ENCODE measurements around the gene WNT10A.

The WNT10A gene

DNA sequence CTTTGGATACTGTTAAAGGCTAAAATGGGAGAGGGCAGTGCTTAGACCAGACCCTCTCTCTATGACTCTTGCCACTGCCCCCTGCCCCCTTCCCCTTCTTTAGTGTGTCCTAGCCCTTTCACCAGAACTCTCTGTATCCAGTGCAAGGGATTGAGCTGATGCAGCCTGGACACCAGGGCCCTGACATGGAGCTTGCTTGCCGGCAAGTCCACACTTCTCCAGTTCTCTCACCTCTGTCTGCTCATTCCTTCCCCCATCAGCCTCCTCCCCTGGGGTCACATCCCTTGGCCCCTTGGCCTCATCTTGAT lies 22.6 kb upstream of the WNT10A start:
- no peak for DNase-seq

DNA sequence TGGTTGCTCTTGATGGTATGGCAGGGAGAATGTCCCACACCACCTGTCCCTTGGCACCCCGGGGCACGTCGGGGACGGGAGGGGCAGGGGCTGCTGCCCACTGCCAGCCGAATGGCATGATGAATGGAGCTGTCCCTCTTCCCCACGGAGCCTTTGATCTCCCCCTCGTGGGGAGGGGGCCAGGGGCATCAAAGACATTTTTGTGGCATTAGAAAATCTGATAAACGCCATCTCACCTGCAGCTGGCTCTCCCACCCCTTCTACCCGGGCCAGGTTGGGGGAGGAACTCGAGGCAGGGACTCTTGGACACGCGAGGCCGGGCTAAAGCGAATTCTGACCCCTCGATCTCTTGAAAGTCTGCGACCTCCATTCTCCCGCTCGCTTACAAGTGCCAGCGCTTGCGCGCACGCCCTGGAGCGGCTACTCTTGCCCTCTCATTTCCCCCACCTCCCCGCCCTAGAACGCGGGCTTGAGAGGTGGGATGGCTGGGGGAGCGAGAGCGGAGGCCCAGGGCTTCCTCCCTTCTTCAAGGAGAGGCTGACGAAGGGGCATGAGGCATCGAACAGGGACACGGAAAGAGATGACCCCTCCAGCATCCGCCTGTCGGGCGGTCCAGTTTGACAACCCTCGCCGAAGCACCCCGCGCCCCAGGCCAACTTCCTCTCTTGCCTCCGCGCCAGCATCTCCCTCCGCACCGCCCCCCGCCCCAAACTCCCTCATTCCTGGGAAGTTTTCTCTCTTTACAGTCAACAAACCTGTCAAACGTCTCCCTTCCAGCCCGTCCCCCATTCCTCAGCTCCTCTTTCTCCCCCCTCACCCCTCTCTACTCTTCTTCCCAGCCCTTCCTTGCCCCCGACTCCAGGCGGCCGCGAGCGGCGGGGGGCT lies 21.7 kb upstream of the WNT10A start:
- DNase-seq: no peak

DNA sequence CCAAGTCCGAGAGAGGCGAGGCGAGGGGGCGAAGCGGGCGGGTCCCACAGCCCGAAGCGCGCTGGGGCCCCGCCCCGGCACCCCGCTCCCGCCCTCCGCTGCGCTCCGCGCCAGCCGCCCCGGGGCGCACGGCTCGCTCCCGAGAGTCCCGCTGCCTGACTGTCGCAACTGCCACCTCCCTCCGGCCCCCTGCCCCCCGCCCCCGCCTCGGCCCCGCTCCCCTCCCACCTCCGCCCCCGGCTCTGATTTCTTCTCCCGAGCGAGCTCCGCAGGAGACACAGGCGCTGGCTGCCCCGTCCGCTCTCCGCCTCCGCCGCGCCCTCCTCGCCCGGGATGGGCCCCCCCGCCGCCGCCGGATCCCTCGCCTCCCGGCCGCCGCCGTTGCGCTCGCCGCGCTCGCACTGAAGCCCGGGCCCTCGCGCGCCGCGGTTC lies 21.1 kb upstream of the WNT10A start, which contains the start of gene WNT6:
Gene WNT6, plus strand, starts transcription at position 250 of the 432 bp plus-strand sequence. CDS start 233 bp downstream, outside the sequence.
- DNase-seq: no peak

DNA sequence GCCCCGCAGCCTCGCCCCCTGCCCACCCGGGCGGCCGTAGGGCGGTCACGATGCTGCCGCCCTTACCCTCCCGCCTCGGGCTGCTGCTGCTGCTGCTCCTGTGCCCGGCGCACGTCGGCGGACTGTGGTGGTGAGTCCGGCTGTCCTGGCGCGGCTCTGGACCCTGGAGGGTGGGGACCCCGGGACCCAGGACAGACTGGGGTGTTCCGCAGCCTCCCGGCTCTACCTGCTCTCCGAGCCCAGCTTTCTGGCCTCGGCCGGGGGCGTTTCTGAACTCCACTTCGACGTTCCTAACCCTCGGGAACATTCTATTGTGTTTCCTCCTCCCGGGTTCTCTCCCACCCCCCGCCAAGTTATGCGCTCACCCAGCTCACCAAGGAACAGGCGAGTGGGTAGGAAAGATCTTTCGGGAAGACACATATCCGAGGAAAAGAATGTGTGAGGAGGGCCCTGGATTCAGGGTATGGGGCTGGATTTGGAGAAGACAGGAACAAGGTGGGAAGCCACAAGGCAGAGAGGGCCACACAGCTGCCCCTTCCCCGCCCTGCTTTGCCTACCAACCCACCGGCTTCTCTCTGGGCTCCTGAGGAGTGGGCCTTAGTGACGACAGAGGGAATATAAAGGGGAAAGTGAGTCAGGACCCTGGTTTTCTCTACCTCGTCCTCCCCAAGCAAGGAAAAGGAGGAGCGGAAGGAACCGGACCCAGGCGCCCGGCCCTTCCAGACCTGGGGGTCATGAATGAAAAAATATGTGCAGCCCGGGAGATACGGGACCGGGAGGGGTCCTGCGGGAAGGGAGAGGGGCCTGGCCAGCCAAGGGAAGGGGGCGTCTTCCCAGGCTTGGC lies 20.4 kb upstream of the WNT10A start:
- DNase-seq: no peak

DNA sequence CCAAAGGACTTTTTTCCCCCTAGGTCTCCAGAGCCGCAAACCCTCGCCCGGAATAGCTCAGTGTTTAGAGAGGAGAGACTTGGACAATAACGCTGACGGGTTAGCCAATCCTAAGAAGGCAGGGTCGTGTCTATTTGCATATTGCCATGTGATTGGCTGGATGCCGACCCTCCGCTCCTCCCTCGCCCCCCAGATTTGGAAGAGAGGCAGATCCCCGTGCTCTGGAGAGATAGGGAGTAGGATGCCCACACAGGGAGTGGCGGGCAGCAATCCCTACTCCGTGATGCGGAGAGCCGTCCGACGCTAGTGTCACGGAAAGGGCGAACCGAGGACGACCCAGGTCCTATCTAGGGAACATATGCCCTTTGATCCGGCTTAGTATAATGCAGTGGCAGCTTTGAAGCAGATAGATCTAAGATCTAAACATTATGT lies 19.7 kb upstream of the WNT10A start:
- no peak for DNase-seq

DNA sequence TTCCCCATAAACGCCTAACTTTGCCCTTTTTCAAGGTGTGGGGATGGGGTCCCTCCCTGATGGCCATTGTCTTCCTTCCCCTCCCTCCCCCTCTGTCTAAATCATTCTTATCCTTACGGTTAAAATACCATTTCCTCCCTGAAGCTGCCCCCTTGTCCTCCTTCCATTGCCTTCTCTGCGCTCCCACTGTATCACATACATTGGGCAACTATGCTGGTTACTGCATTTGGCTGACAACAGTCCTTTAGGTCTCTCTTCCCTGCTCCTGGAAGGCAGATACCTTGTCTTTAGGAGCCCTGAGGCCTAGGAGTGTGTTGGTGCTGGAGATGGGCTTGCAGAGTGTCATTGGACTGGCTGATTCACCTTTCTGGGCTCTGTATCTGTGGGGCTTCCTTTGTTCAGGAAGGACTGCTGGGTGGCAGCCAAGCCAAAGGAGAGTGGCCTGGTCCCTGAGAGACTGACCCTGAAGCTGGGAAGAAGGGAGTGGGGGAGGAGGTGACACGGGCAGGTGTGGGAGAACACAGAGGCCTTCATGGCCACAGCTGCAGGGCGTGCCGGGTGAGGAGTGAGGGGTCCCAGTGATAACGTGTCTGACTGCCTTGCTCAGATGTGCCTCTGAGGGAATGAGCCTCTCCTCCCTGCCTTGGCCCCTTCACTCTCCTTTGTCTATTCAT lies 18.9 kb upstream of the WNT10A start:
- DNase-seq: no peak

DNA sequence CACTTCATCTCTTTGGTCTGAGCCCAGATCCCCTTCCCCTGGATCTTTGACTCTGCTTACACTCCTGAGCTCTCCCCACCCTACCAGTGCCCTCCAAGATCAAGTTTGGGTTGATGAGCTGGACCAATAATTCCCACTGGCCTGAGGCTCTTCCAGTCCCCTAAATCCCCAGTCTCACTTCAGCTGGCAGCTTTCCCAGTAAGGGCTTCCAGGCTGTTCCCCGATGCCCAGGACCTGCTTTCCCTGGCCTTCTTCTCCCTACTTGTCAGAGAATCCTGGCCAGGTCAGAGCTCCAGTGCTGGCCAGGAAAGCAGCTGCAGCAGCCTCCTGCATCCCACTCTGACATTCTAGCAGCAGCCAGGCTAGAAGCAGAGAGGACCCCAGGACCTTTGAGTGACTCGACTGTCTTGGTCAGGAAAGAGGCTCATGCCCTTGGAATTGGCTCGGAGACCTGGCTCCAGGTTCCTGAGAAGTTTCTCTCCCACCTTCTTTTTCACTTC lies 17.6 kb upstream of the WNT10A start:
- no peak for DNase-seq

DNA sequence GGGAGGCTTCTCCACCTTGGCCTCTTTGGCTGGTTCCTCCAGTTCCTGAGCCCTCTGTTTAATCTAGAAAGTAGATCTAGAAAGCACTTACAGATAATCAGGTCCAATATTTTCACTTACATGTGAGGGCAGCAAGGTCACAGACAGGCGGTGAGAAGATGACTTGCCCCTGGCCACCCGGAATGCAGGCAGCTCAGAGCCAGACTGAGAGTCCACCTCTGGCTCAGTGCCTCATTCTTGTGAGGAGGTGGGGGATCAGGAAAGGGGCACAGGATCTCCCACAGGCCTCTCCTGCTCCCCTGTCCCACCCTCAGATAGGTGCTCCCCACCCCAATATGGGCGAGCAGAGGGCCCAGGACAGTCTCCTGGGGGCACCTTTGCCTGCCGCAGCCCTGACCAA lies 15.3 kb upstream of the WNT10A start:
- no peak for DNase-seq

DNA sequence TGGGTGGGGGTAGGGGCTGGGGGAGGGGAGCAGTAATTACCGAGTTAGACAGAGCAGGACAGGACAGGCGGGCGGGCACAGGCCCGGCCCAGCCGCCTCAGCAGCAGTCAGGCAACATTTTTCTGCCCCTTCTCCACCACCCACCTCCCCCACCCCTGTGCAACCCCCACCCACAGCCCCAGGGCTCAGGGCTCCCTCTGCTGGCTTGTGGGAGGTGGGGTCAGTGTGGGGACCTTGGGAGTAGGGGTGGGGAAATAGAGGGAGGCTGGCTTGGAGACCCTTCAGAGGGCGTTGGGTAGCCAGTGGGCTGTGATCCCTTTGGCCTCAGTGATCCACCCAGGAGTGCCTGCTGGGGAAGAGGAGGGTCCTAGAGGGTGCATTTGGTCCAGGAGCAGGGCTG lies 14.7 kb upstream of the WNT10A start:
- no peak for DNase-seq

DNA sequence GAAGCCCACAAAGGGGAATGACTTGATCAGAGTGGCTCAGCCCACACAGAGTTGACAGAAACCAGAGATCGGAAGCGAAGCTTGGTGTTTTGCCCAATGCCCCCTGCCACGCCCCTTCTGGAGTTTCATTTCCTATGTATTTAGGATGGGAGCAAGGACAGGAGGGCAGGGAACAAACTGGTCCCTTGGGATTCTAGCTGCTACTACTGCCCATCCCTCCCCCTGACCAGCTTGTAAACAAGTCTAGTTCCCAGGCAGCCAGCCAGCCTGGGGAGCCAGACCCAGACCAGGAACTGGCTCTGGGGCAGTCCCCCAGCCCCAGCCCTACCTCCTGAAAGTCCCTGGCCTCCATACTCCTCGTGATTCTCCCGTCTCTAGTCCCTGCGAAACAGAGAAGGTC lies 12.8 kb upstream of the WNT10A start:
- no peak for DNase-seq

DNA sequence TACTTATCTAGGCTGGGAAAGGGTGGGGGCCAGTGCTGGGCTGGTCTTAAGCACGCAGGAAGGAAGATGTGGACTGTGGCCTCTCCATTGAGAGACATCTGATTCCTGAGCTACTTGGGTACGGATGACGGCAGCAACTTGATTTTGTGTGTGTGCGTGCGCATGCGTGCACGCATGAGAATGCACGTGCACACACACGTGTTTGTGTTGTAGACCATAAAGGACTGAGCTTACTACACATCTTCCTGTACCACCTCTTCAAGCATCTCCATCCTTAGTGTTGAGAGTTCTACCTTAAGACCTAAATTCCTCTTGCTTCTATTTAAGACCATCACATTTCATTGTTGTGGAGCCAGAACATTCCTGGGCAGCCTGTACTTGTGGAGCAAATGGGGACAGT lies 11.6 kb upstream of the WNT10A start:
- no peak for DNase-seq

DNA sequence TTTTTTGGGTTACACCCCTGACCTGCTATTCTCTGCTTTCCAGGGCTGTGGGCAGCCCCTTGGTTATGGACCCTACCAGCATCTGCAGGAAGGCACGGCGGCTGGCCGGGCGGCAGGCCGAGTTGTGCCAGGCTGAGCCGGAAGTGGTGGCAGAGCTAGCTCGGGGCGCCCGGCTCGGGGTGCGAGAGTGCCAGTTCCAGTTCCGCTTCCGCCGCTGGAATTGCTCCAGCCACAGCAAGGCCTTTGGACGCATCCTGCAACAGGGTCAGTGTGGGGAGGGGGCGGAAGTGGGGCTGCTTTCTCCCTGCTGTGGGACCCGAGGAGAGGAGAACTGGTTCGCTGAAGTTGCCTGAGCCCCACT lies 9.7 kb upstream of the WNT10A start:
- DNase-seq: no peak

DNA sequence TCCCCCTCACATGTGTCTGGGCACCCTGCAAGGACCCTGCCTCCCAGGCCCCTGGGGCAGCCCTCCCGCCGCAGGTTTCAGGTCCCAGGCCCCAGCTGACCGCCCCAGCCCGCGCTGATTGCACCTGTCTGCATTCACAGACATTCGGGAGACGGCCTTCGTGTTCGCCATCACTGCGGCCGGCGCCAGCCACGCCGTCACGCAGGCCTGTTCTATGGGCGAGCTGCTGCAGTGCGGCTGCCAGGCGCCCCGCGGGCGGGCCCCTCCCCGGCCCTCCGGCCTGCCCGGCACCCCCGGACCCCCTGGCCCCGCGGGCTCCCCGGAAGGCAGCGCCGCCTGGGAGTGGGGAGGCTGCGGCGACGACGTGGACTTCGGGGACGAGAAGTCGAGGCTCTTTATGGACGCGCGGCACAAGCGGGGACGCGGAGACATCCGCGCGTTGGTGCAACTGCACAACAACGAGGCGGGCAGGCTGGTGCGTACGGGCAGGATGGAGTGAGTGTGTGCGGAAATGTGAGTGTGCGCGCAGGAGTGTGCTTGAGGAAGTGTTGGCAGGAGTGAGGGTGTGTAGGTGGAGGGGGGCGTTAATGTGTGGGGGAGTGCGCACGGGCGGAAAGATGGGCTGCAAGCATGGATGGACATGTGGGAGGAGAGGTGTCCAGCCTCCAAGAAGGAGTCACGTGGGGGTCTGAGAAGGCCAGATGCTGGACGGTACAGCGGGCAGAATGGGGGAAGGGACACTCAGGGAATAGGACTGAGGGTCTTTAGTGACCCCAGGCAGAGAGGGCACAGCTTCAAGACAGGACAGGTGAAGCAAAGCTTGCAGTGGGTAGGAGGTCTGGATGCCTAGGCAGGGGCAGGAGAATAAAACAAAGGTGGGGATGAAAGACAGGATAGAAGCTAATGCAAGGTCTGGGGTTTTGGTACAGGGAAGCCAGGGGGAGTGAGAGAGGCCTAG lies 9.0 kb upstream of the WNT10A start:
- DNase-seq: no peak

DNA sequence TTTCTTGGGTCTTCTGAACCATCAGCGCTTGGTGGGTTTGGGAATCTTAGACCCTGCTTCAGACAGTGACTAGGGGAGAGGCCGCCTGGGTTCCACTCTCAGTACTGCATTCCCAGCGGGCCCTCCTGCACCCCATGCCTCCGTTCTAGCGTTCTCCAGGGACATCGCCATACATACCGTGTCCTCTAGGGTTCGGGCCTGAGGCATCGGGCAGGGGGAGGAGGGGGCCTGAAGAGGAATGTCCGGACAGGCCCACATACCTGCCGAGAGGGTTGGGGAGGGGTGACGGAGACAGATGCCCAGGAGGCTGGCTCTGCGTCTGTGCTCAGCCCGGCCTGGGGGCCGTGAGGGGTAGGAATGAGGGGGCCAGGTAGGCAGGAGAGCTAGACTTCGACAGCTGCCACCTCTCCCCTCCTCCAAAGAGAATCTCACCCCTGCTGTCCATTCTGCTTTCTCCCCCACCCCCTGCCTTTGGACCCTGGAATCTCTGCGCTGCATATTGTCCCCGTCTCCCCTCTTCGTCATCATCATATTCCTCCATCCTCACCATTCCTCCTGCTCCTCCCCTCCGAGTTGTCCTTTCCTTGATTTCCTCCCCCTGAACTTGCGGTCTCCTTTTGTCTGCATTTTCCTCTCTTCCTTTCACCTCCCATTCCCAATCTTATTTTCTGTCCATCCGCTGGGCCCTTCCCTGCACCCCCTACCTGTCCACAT lies 7.8 kb upstream of the WNT10A start:
- no peak for DNase-seq

DNA sequence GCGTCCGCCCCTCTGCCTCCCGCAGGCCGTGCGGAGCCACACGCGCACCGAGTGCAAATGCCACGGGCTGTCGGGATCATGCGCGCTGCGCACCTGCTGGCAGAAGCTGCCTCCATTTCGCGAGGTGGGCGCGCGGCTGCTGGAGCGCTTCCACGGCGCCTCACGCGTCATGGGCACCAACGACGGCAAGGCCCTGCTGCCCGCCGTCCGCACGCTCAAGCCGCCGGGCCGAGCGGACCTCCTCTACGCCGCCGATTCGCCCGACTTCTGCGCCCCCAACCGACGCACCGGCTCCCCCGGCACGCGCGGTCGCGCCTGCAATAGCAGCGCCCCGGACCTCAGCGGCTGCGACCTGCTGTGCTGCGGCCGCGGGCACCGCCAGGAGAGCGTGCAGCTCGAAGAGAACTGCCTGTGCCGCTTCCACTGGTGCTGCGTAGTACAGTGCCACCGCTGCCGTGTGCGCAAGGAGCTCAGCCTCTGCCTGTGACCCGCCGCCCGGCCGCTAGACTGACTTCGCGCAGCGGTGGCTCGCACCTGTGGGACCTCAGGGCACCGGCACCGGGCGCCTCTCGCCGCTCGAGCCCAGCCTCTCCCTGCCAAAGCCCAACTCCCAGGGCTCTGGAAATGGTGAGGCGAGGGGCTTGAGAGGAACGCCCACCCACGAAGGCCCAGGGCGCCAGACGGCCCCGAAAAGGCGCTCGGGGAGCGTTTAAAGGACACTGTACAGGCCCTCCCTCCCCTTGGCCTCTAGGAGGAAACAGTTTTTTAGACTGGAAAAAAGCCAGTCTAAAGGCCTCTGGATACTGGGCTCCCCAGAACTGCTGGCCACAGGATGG lies 7.1 kb upstream of the WNT10A start:
- no peak for DNase-seq

DNA sequence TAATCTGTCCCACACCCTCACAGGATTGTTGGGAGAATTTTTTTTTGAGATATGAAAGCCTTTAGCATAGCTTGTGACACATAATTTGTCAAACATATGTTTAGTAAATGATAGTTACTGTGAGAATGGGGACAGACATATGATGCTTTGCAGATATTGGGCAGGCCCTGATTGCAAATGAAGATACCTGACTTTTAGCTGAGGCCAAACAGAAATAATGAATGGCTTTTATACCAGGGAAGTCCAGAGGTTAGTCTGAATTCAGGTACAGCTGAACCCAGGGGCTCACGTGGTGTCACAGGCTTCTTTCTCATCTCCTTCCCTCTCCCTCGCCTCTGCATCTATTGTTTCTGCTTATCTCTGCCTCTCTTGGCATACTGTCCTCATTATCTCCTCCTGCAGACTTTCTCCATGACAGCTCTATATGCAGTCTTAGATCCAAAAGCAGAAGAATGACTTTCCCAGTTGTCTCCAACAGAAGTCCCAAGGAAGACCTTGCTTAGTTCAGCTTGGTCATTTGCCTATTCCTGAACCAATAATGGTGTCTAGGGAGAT lies 4.9 kb upstream of the WNT10A start:
- DNase-seq: no peak

DNA sequence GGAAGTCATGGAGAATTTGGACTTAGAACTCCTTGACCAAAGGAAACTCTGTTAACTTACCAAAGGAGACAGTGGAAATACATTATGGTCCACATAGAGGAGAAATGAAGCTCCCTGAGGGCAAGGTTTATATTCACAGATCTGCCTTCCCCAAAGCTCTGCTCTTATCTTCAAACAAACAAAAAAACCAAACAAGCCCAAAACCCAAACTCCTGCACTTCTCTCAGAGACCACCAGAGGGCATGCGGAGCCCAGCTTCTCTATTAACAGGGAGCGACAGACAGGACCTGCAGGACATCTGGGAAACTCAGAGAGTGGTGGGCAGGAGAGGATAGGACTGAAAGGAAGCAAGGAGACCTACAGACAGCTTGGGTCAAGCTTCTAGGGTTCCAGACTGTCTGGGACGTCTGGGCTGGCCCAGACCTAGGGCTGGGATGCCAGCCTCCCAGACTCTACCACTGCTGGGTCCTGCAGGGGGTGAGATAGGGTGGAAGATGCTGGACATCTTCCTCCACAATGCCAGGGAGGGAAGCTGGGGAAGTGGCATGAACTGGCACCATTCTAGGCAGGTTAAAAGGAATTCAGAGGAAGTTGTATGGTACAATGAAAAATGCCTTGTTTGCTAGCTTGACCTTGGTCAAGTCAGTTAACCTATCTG lies 4.0 kb upstream of the WNT10A start:
- DNase-seq: no peak

DNA sequence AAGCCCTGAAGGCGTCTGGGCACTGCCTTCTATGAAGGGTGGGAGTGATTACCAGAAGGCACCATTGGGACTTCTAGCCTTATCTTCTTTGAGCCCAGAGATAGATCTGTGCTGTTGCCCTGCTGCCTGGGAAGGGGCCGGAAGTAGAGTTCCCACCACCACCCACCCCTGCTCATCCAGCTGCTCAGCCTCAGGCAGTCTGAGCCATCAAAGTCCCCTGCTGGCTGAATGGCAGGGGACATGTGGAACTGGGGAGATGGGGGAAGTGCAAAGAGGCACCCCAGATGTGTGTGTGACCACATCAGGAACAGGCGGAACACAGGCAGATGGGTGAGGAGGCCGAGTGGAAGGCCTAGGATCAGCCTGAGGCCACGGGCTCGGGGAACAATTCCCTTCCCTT lies 3.3 kb upstream of the WNT10A start:
- no peak for DNase-seq

DNA sequence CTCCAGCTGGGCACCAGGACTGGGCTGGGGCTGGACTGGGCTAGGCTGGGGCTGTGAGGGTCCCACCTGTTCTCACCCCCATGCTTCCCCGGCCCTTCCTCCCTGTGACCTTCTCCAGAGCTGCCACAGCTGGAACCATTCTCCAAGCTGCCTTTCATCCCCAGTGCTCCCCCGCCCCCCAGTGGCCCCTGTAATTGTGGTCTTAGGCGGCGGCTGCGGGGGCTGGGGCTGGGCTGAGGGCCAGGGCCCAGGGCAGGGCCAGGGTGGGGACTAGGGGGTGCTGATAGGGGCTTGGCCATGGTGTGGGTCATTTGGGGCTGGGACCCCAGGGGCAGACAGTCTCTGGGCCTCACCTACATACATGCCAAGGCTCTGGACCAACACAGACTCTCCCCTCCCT lies 2.8 kb upstream of the WNT10A start:
- DNase-seq: no peak

DNA sequence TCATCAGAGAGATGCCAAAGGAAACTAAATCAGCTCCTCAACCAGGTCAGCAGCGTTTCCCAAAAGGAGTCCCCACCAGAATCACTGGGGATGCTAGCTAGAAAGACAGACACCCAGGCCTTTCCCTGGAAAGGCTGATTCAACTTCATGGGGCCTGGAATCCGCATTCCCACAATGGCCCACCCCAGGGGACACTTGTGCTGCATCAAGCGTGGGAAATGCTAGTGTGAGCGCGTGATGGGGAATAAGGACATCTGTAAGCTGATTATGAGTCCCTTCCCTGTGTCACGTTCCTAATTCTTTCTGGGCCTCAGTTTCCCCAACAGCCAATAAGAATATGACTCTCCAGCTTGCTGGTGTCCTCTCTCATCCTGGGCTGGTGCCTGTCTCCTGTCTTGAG lies 2.2 kb upstream of the WNT10A start:
- no peak for DNase-seq
